ENCODE measurements around the gene KLHL42.

KLHL42 gene

GRCh38 chr12:27780612-27781408, 777 bp downstream of the KLHL42 start:
- no peak for DNase-seq

- no peak for DNase-seq
Observed at GRCh38 chr12:27781680-27782079, 1.6 kb downstream of the KLHL42 start.

- DNase-seq, result no peak
Observed at GRCh38 chr12:27782481-27782880, 2.4 kb downstream of the KLHL42 start.

GRCh38 chr12:27785882-27786570, 6.0 kb downstream of the KLHL42 start:
- no peak for DNase-seq

GRCh38 chr12:27787559-27787958, 7.5 kb downstream of the KLHL42 start:
- DNase-seq, result no peak

DNA sequence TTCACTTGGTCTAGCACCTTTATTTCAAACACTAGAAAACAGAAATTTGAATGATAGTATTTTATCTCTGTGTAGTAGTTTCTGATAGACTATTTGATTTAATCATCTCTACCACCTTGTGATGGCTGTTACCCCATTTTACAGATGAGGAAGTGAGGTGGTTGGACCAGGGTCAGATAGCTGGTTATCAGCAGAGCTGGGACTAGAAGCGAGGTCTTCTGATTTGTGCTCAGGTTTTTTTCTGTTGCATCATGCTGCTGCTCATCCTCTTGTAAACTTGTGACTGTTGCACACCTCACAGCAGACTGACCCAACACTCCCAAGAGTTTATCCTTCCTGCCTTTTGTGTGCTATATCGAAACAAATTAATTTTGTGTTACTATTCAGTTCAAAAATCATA, 10.1 kb downstream of the KLHL42 start:
- DNase-seq, result no peak

DNA sequence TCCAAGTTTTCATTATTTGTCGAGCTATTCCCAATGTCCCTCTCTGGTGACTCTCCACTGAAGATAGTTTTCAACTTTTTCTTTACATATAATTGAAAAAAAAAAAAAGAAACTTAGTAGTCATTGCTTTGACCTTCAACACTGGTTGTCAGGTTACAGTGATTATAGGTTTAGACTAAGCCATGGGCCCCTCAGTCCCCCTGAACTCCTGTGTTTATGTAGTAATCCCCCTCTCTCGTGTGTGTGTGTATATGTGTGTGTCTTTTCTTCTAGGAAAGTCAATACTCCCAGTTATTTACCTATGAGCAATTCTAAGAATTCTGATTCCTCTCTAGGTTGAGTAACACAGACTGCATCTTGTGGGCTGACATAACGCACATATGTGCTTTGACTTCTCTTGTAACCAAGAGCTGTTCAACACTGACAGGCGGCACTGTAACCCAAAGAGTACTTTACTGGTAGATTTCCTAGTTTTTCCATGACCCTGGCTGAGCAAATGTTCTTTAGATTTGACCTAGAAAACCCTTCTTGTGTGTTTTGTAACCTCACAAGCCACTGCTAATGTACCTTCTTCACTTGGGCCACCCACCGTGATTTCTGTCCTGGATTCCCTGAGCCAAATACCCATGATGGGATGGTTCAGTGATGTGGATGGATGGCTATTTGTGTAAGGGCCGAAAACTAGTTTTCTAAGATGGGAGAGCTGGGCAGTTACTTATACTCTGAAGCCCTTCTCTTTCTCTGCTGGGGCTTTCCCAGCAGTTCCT, 15.0 kb downstream of the KLHL42 start:
- no peak for DNase-seq

DNA sequence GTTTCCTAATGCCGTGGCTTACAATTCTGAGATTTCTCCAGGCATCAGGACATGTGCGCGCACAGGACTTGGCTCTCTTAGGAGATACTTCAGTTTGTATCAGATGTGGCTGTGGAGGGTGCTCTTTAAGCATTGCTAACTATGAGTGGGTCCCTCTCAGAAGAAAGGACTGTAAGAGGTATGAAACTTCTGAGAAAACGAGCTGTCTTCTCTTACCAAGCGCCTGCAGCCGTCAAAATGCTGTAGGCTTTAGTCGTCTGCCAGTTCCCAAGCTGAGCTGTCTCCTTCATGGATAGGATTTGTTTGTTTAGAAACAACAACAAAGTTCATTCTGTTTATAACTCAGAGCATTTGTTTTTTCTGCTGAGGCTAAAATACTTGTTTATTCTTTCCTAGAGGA, 16.1 kb downstream of the KLHL42 start:
- no peak for DNase-seq

DNA sequence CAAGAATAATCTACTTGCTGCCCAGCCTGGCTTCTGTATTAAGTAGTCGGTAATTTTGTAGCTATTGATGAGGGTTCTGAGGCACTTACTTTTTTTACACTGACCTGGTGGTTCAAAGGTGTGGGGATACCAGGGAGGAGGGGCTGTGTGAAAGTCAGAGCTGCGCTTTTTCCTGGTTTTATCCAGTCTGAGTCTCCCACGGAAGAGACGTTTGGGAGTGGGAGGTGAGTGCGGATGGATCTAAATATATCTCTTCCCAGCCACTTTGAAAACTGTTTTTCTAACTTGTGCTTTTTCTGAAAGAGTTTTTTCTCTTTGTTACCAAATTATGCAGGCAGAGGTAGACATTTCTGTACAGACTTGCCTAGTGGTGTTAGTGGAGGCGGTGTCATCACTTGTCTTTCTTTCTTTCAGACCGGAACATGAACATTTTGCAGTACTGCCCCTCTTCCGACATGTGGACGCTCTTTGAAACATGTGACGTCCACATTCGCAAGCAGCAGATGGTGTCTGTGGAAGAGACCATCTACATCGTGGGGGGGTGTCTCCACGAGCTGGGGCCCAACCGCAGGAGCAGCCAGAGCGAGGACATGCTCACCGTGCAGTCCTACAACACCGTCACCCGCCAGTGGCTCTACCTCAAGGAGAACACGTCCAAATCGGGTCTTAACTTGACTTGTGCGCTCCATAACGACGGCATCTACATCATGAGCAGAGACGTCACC, 17.4 kb downstream of the KLHL42 start:
- no peak for DNase-seq

DNA sequence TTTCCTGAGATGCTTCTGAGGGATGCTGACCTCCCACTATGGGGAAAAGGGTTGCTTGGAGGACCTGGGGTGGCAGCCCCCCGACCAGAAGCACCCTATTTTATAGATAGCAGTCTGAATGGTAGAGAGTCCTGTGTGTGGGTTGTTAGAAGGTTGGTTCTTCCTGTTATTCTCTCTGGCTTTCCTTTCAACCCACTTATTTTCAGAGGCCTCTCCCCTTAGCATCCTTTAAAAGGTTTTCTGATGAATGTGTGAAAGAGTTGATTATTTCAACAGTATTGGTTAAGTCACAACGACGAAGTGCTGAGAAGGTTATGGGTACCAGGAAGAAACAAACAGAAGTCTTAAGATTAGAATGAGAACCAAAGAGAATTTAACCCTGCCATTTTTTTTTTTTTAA, 20.8 kb downstream of the KLHL42 start:
- no peak for DNase-seq

- no peak for DNase-seq
Observed at GRCh38 chr12:27801630-27802029, 21.6 kb downstream of the KLHL42 start.

- DNase-seq, result no peak
Observed at GRCh38 chr12:27802511-27802910, 22.5 kb downstream of the KLHL42 start.

- no peak for DNase-seq
Observed at GRCh38 chr12:27802936-27803335, 22.9 kb downstream of the KLHL42 start.

DNA sequence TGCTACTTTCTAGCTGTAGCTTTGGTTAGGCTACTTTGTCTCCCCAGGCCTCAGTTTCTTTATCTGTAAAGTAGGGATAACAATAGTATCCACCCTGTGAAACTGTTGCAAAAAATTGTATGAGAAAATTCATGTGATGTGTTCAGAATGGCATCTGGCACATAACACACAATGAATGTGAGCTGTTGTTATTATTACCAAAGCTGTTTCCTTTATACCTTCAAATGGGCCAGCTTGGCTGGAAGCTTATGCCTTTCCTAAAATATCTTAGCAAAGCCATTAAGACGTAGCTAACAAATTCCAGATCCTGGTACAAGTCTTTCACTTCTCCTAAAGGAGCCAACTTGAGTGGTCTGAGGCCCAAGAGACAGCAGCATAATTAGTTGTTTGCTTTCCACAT, 25.2 kb downstream of the KLHL42 start:
- DNase-seq, result no peak

DNA sequence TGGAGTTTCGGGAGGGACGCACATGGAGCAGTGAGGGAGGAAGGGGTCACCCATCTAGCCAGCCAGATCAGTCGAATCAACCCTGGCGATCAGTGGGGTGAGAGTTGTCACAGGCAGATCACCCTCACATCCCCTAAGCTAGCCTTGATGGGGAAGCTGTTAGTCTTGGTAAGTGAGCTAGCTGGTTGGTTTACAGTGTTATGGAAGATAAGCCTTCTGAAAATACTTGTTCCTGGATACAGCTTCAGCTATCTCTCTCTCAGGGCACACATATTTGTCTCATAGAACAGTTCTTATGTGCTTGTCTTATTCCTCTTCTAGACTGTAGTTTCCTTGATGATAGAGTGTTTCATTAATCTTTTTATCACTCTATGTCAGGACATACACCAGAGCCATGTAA, 26.2 kb downstream of the KLHL42 start:
- no peak for DNase-seq

- no peak for DNase-seq
Observed at GRCh38 chr12:27807063-27807703, 27.1 kb downstream of the KLHL42 start.

GRCh38 chr12:27808841-27809240, 28.8 kb downstream of the KLHL42 start:
- DNase-seq, result no peak

GRCh38 chr12:27810756-27811155, 30.7 kb downstream of the KLHL42 start:
- DNase-seq, result no peak

DNA sequence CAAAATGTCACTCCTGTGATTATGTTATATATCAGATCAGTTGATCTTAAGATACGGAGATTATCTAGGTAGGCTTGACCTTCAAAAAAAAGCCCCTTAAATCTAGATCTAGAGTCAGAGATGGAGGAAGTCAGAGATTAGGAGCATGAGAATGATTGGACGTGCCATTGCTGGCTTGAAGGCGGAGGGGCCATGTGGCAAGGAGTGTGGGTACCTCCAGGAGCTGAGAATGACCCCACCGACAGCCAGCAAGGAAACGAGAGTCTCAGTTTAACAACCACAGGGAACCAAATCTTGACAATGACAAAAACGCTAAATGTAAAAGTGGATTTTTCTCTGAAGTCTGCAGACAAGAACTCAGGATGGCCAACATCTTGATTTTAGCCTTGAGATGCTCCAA, 32.5 kb downstream of the KLHL42 start:
- DNase-seq, result no peak

DNA sequence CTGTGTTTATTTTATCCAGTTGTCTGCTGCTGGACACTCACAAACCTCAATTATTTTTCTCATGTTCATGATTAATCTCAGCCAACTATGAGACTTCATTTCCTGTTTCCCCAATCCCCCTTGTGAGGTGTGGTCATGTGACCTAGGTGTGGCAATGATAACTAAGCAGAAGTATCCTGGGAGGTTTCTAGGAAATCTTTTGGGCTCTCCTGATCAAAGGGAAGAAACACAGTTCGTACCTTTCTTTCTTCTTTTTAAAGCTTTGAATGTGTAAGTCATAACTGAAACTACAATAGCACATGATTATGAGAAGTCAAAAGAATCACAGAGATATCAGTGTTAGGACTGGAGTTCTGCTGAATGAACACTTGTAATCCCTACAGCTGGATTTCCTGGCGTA, 34.4 kb downstream of the KLHL42 start:
- DNase-seq, result no peak

DNA sequence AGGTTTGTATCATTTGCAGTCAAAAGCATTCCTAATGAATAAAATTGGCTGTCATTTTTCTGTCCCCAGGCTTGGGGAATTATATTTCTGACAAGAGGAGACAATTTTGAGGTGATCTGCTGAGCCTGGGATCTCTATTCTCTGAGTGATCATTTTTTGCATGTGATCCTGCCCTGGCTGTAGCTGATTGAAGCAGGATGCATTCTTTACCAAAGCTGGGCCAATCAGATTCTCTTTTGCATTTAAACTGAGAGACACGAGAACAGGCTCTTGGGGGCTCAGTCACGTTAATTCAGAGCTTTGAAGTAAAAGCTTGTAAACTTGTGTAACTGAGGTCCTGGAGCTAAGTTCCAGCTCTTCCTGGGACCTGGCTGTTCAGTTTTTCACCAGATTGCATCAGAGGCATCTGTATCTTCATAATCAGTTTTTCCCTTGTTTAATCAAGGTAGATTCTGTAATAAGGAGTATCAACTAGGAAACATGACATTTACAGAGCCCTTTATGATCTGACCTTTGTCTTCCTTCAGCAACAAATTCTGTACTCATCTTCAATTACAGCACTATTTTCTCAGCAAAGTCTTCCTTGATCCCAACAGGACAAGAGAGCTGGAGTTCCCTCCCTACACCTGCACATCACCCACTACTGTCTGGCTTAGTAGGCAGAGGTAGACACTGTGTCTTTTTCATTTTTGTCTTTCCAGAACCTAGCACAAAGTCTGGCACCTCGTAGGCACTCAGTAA, 35.0 kb downstream of the KLHL42 start:
- no peak for DNase-seq

DNA sequence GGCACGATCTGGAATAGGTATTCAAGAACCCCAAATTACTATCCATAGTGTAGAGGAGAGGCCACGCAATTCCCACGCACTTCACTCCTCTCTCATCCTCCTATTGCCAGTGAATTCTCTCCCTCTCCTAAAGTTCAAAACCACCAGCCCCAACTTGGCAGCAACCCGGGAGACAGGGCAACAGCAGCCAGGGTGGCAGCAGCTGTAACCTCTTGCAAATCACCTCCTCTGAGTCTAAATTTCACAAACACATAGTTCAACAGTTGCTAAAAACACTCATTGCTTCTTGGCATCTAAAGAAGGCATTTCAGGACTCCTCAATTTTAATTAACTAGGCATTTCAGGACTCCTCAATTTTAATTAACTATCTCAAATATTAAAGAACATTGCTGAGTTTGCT, 37.7 kb downstream of the KLHL42 start:
- DNase-seq, result no peak
